T1000 (cell line): ENCODE results near the gene SENP8.
A peak's percentile ranks its signal among the peaks of the same experiment; 100 is the strongest.
"Not testable (repeated sequence)": the region's sequence is repeated elsewhere in the genome, so short reads cannot be mapped to it uniquely, and the experiment has no call there.

Experiments used
- DNase-seq: peaks from one replicate; lab custom pipeline; 2025; ENCODE audit warnings: mixed read lengths; lab: John Stamatoyannopoulos, UW

Gene SENP8

GRCh38 chr15:72118017-72118978 lies at the start of gene SENP8, which contains the start of gene MYO9A:
Gene SENP8, plus strand, starts transcription at chr15:72118403. Its CDS starts 21,221 bp downstream, at chr15:72139624.
Gene MYO9A, minus strand, starts transcription at chr15:72118150. Its CDS starts 71,587 bp downstream, at chr15:72046563.
- peak; percentile 97 for DNase-seq

GRCh38 chr15:72068856-72069255 lies 49.3 kb upstream of the SENP8 start:
- no peak for DNase-seq

GRCh38 chr15:72070817-72071447 lies 47.3 kb upstream of the SENP8 start:
- no peak for DNase-seq

GRCh38 chr15:72071448-72071825 lies 46.8 kb upstream of the SENP8 start:
- not testable (repeated sequence) for DNase-seq

GRCh38 chr15:72074335-72075060 lies 43.7 kb upstream of the SENP8 start:
- no peak for DNase-seq

- no peak for DNase-seq
Measured at GRCh38 chr15:72077950-72078349, 40.3 kb upstream of the SENP8 start.

GRCh38 chr15:72078887-72079286 lies 39.3 kb upstream of the SENP8 start:
- no peak for DNase-seq

- DNase-seq = no peak
Measured at GRCh38 chr15:72082176-72082575, 36.0 kb upstream of the SENP8 start.

GRCh38 chr15:72086010-72086697 lies 32.0 kb upstream of the SENP8 start:
- DNase-seq = no peak

GRCh38 chr15:72086920-72087648 lies 31.1 kb upstream of the SENP8 start:
- no peak for DNase-seq

- no peak for DNase-seq
Measured at GRCh38 chr15:72092006-72092405, 26.2 kb upstream of the SENP8 start.

GRCh38 chr15:72092691-72093090 lies 25.5 kb upstream of the SENP8 start:
- DNase-seq = no peak

GRCh38 chr15:72096796-72097195 lies 21.4 kb upstream of the SENP8 start:
- no peak for DNase-seq

- DNase-seq = no peak
Measured at GRCh38 chr15:72098040-72098439, 20.2 kb upstream of the SENP8 start.

GRCh38 chr15:72099155-72099554 lies 19.0 kb upstream of the SENP8 start:
- no peak for DNase-seq

- not testable (repeated sequence) for DNase-seq
Measured at GRCh38 chr15:72100551-72100950, 17.7 kb upstream of the SENP8 start.

GRCh38 chr15:72105111-72105510 lies 13.1 kb upstream of the SENP8 start:
- no peak for DNase-seq

GRCh38 chr15:72106068-72106467 lies 12.1 kb upstream of the SENP8 start:
- no peak for DNase-seq

GRCh38 chr15:72110355-72110754 lies 7.8 kb upstream of the SENP8 start:
- DNase-seq = no peak

- no peak for DNase-seq
Measured at GRCh38 chr15:72112116-72112515, 6.1 kb upstream of the SENP8 start.

GRCh38 chr15:72112805-72113204 lies 5.4 kb upstream of the SENP8 start:
- DNase-seq = no peak
